BJ (cell line): ENCODE results near the gene OTUD3. TPM values are rescaled to one million over a fixed set of nuclear protein-coding genes. Genes with fewer than 3 reads are reported as not detected.

Experiments
- CTCF ChIA-PET: fragments of 350-600 bp; formaldehyde crosslinking; extraction: SDS; loops from one replicate; lab custom pipeline; 2021; ENCODE audit warnings: antibody characterized with exemption, inconsistent platforms; lab: Yijun Ruan, JAX
- POLR2A ChIA-PET: fragments of 300-600 bp; sonication (Branson Sonifier 250); formaldehyde crosslinking; extraction: SDS; loops from one replicate; lab custom pipeline; 2021; ENCODE audit warnings: antibody characterized with exemption; lab: Charles Lee
- DNase-seq: peaks from one replicate; pipeline ENCODE4 v3.0.0-alpha.2; 2011; ENCODE audit warnings: low read depth
- H3K27me3 ChIP-seq: 2 replicates; pipeline ENCODE4 v1.6.0; 2011; ENCODE audit warnings: low read length; ENCODE audit not compliant: control insufficient read depth, insufficient read depth
- H3K36me3 ChIP-seq: 2 replicates; pipeline ENCODE4 v1.5.1; 2011; ENCODE audit warnings: low read length; ENCODE audit not compliant: control insufficient read depth, insufficient read depth
- H3K4me3 ChIP-seq: 2 replicates; pipeline ENCODE4 v1.5.1; 2011; ENCODE audit warnings: low read depth, mild to moderate bottlenecking, control low read depth, low read length
- CTCF ChIP-seq: IDR thresholded peaks from 2 replicates; pipeline ENCODE4 v1.5.1; 2011; ENCODE audit warnings: low read depth, mild to moderate bottlenecking, control low read depth, inconsistent platforms, low read length, moderate library complexity; ENCODE audit not compliant: insufficient read depth
- polyA plus RNA-seq: library from polyadenylated mRNA; depleted of rRNA; stranded (reverse); fragments of >200 nt; gene quantifications from 2 replicates; pipeline ENCODE4 v1.2.3, GENCODE V29; 2011

OTUD3 gene
- polyA plus RNA-seq, 1 experiment: 2.5 TPM

GRCh38 chr1:19892628-19893168 lies 10.5 kb downstream of the OTUD3 start:
- ChIA-PET CTCF (interaction anchor here (3.1 kb wide), 1 partner anchor 10 kb away, joined by 14 read pairs; the partner anchor contains the start of gene OTUD3), POLR2A (no interaction called here)
- H3K4me3 ChIP-seq: no peak overlapping the region
- H3K27me3 ChIP-seq: no peaks in the 10 kb centered on the region
- TF ChIP-seq CTCF: no peak
- peaks cover 3% of the 10 kb centered on the region for H3K36me3 ChIP-seq
- DNase-seq: no peak

- no peak for DNase-seq
- no peak overlapping the region for H3K4me3 ChIP-seq
- no peak for TF ChIP-seq CTCF
- POLR2A ChIA-PET: no interaction called here
- no peaks in the 10 kb centered on the region for H3K27me3 ChIP-seq
- CTCF ChIA-PET: interaction anchor here (0.8 to 3.1 kb wide), 2 partner anchors 11 to 24 kb away, joined by 3 to 14 read pairs; partner anchors contain the start of gene OTUD3
- peaks cover 3% of the 10 kb centered on the region for H3K36me3 ChIP-seq
Measured at GRCh38 chr1:19893687-19894086, 11.5 kb downstream of the OTUD3 start.

DNA sequence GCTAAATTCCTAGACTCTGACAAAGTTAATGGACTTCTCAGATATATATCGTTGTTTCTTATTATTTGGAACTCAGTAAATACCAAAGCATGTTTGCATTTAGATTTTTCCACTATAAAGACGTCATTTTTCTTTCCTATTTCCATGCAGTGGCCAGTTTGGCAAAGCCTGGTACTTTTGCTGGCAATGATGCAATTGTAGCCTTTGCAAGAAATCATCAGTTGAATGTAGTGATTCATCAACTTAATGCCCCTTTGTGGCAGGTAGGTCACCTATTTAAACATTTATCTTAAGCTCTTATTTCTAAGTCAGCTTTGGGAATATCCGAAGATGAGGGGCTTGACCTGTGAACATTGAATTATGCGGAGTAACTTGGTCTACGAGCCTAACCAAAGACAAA lies 12.0 kb downstream of the OTUD3 start:
- Histone ChIP-seq H3K36me3 (peaks cover 4% of the 10 kb centered on the region), H3K27me3 (no peaks in the 10 kb centered on the region), H3K4me3 (no peak overlapping the region)
- DNase-seq: no peak
- POLR2A ChIA-PET: no interaction called here
- no peak for TF ChIP-seq CTCF
- CTCF ChIA-PET: interaction anchor here (0.8 to 3.1 kb wide), 3 partner anchors 11 to 24 kb away, joined by 3 to 14 read pairs (median 4); partner anchors contain the start of gene OTUD3

DNA sequence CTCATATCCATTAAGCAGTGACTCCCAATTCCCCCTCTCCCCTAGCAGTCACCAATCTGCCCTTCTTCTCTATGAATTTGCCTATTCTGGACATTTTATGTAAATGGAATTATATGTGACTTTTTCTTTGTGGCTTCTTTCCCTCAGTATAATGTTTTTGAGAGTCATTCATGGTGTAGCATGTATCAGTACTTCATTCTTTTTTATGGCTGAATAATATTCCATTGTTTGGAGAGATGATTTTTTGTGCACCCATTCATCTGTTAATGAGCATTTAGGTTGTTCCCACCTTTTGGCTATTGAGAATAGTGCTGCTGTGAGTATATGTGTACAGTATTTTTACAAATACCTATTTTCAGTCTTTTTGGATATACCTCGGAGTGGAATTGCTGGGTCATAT lies 19.5 kb downstream of the OTUD3 start:
- CTCF ChIA-PET: interaction anchor here (0.9 kb wide), 1 partner anchor 18 kb away, joined by 3 read pairs; no protein-coding TSS in a partner anchor
- Histone ChIP-seq H3K27me3 (no peaks in the 10 kb centered on the region), H3K36me3 (peaks cover 4% of the 10 kb centered on the region), H3K4me3 (no peak overlapping the region)
- DNase-seq: no peak
- TF ChIP-seq CTCF: no peak
- POLR2A ChIA-PET: no interaction called here

GRCh38 chr1:19903621-19904020 lies 21.4 kb downstream of the OTUD3 start:
- ChIA-PET CTCF (interaction anchor here (1.4 kb wide), 1 partner anchor 21 kb away, joined by 3 read pairs; the partner anchor contains the start of gene OTUD3), POLR2A (no interaction called here)
- H3K4me3 ChIP-seq: no peak overlapping the region
- H3K27me3 ChIP-seq: no peaks in the 10 kb centered on the region
- TF ChIP-seq CTCF: no peak
- DNase-seq: no peak
- peaks cover 7% of the 10 kb centered on the region for H3K36me3 ChIP-seq
